Heart left ventricle (tissue), 16 donors: Measurements from ENCODE around the gene TMTC4. TPM values are rescaled to one million over a fixed set of nuclear protein-coding genes. Genes with fewer than 3 reads are reported as not detected.

ENCODE experiments used
- ATAC-seq, 4 donors: fragments of 200-7000 bp; cut with Tn5 transposase; one replicate each; pipeline ENCODE4 v1.9.1; 2020 to 2022; ENCODE audit warnings: moderate library complexity in 4 of 4, mild to moderate bottlenecking in 3 of 4, moderate number of reproducible peaks in 1 of 4
- DNase-seq, 5 donors: peaks; one replicate each; pipeline ENCODE4 v3.0.0-alpha.2; 2020
- H3K27ac ChIP-seq, 12 donors: fragments of 200-600 bp; sonication (generic) in 4 of 12; one replicate each; pipeline versions ENCODE4 v1.5.0 to v1.8.0; 2016 to 2022; ENCODE audit warnings: mild to moderate bottlenecking in 2 of 12
- H3K27me3 ChIP-seq, 9 donors: fragments of 200-600 bp; sonication (generic) in 2 of 9; one replicate each; pipeline versions ENCODE4 v1.5.1 to v1.8.0; 2016 to 2022; ENCODE audit warnings: mild to moderate bottlenecking in 3 of 9
- H3K36me3 ChIP-seq, 9 donors: fragments of 200-600 bp; sonication (generic) in 2 of 9; one replicate each; pipeline versions ENCODE4 v1.5.0 to v1.8.0; 2018 to 2022; ENCODE audit warnings: mild to moderate bottlenecking in 2 of 9
- H3K4me1 ChIP-seq, 12 donors: fragments of 200-600 bp; sonication (generic) in 4 of 12; one replicate each; pipeline versions ENCODE4 v1.5.0 to v1.8.0; 2016 to 2022; ENCODE audit warnings: mild to moderate bottlenecking in 3 of 12
- H3K4me3 ChIP-seq, 12 donors: fragments of 200-600 bp; sonication (generic) in 4 of 12; one replicate each; pipeline versions ENCODE4 v1.5.0 to v1.8.0; 2017 to 2022; ENCODE audit warnings: mild to moderate bottlenecking in 9 of 12, moderate library complexity in 4 of 12
- H3K9me3 ChIP-seq, 12 donors: fragments of 200-600 bp; sonication (generic) in 4 of 12; one replicate each; pipeline versions ENCODE4 v1.5.0 to v1.8.0; 2016 to 2022; ENCODE audit warnings: mild to moderate bottlenecking in 1 of 12
- POLR2A ChIP-seq, 2 donors: fragments of 450-650 bp; IDR thresholded peaks; one replicate each; pipeline ENCODE4 v1.6.1; 2017; ENCODE audit warnings: antibody characterized with exemption in 2 of 2, mild to moderate bottlenecking in 2 of 2, moderate library complexity in 2 of 2
- WGBS, 4 donors: extraction: QIAGEN DNeasy Blood & Tissue Kit in 2 of 4; methylation state at CpG; one replicate each; pipeline versions ENCODE4 v1.1.5 to v1.1.7; 2013 to 2018; 5-methylcytosine and 5-hydroxymethylcytosine counted together
- intact Hi-C, 10 donors: fragments of 100-400 bp; cut with DNase I; formaldehyde crosslinking; loops; one replicate each; pipeline versions ENCODE4 v1.11.1 to v1.14.2; 2022
- polyA plus RNA-seq, 2 donors: library from polyadenylated mRNA; stranded (reverse); fragments of 200-250 nt; gene quantifications; one replicate each; pipeline ENCODE4 v1.2.3, GENCODE V29; 2013
- total RNA-seq, 9 donors: library from RNA; depleted of rRNA in 2 of 9; stranded (reverse); fragments of >200 nt in 2 of 9; fragmentation: NEBNext Ultra II Directional in 3 of 9; extraction: Animal tissue kit (Norgen Biotek cat#: 25700) in 3 of 9; gene quantifications; one replicate each; pipeline versions ENCODE4 v1.1.0 to v1.2.4, GENCODE V29; 2016 to 2023
- TF ChIP-seq, protein P1 (sequence below), 12 donors: fragments of 200-600 bp; sonication (generic) in 4 of 12; IDR thresholded peaks; one replicate each; pipeline versions ENCODE4 v1.5.0 to v1.8.0; 2018 to 2022; ENCODE audit warnings: antibody characterized with exemption in 12 of 12, mild to moderate bottlenecking in 5 of 12
- donor health status: ischemic (EF 13 %, LVEDD 7.1; RV severe dilation, severe dysfunction).
- donor health status: healthy with polysubstance abuse.
- donor health status: DM: no; HTN: yes; CAD: no.
- donor health status: DM: no; HTN: no; CAD: no.
- donor health status: ischemic (EF 25% LVEDD 6.9; RV normal size, moderate dysfunction).
- donor health status: ischemic (EF 25% LVEDD 5.7; RV mildly dilated, moderate dysfunction).
- donor health status: healthy.
- donor health status: DM: yes; HTN: yes; CAD: no.
- donor health status: ischemic (EF 35%, LVEDD 5.7; RV mildly dilated, moderate dysfunction).
- donor health status: nonischemic (EF 11% LVEDD 7.7; RV severe dilation, severe dysfunction).
- donor health status: DM: yes; HTN: yes; CAD: no.
- donor health status: PGD.
- donor health status: ischemic (EF 29% LVEDD 5.4; RV normal size, mild dysfunction).
- donor health status: nonischemic (EF 23%, LVEDD 6.1; RV moderate dilation, normal function).

TMTC4 gene
- total and polyA plus RNA-seq, 11 donors = 2.4 to 10.3 (median 6.2) TPM

DNA sequence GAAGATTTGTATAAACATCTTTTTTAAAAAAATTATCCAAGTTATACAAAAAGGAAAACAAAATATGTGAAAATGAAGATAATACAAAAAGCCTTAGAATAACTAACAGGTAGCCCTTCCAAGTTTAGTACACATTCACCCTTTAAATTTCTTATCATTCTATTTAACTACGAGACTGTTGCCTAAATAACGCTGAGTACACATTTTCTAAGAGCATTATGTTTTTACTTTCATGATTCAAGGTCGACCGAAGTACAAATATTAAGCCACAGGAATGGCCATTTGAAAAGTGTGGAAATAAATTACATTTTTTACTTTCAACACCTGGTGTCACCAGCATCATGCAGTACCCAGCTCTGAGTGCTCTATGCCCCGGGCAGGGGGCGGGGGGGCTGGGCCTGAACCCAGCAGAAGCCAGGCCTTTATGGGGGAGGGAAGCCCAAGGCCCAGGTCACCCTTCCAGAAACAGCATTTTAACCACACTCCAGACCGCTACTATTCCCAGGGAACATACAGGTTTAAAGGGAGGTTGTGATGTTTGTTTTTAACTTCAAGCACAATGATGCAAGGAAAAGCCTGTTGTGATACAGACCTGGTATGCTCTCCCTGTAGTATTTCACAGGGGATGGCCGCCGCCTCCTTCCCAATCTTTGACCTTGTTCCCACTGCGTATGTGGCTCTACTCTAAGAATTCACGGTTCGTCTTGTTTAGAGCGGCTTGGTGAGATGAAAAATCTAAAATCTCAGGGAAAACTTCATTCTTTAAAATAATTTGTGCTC is 110.0 kb downstream of the TMTC4 start:
- WGBS, 4 donors = 83 to 86% (median 85%) methylated on average over 13 of the region's 13 CpGs
- ATAC-seq (no peak), DNase-seq (no peak)
- Histone ChIP-seq H3K27me3 (no peaks in the 10 kb centered on the region), H3K9me3 (peaks cover 0 to 10% (median 0%) of the 10 kb centered on the region in 12 donors), H3K27ac (no peak overlapping the region), H3K4me1 (no peaks in the 10 kb centered on the region), H3K4me3 (no peak overlapping the region), H3K36me3 (no peaks in the 10 kb centered on the region)
- intact Hi-C loops = no loop called here
- TF ChIP-seq, protein P1, sequence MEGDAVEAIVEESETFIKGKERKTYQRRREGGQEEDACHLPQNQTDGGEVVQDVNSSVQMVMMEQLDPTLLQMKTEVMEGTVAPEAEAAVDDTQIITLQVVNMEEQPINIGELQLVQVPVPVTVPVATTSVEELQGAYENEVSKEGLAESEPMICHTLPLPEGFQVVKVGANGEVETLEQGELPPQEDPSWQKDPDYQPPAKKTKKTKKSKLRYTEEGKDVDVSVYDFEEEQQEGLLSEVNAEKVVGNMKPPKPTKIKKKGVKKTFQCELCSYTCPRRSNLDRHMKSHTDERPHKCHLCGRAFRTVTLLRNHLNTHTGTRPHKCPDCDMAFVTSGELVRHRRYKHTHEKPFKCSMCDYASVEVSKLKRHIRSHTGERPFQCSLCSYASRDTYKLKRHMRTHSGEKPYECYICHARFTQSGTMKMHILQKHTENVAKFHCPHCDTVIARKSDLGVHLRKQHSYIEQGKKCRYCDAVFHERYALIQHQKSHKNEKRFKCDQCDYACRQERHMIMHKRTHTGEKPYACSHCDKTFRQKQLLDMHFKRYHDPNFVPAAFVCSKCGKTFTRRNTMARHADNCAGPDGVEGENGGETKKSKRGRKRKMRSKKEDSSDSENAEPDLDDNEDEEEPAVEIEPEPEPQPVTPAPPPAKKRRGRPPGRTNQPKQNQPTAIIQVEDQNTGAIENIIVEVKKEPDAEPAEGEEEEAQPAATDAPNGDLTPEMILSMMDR (IDR thresholded peaks at IDR 0.05) = no peak
- TF ChIP-seq POLR2A (IDR thresholded peaks at IDR 0.05) = no peak

DNA sequence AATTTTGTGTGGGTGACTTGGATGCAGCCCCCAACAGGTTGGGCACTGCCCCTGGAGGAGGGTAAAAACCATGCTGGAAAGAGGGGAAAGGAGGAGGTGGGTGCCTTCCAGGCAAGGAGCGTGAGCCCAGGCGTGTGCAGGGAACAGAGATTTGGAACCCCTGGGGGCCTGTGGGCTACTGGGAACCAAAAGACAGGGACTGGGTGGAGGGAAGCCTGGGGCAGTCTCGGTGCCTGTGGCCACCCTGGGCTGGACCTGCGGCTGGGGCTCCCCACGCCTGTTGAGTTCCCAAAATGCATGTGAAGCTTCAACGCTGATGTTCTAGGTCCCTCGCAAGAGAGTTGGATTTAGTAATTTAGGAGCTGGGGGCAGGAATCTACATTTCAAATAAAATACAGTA is 110.8 kb downstream of the TMTC4 start:
- TF ChIP-seq POLR2A (IDR thresholded peaks at IDR 0.05) = no peak
- TF ChIP-seq, protein P1 (IDR thresholded peaks at IDR 0.05) = no peak
- intact Hi-C loops = no loop called here
- Histone ChIP-seq H3K9me3 (peaks cover 0 to 10% (median 0%) of the 10 kb centered on the region in 12 donors), H3K4me1 (no peaks in the 10 kb centered on the region), H3K4me3 (no peak overlapping the region), H3K27me3 (no peaks in the 10 kb centered on the region), H3K36me3 (no peaks in the 10 kb centered on the region), H3K27ac (no peak overlapping the region)
- WGBS, 4 donors = 81 to 98% (median 90%) methylated on average over 7 of the region's 7 CpGs
- no peak for DNase-seq
- ATAC-seq = no peak

DNA sequence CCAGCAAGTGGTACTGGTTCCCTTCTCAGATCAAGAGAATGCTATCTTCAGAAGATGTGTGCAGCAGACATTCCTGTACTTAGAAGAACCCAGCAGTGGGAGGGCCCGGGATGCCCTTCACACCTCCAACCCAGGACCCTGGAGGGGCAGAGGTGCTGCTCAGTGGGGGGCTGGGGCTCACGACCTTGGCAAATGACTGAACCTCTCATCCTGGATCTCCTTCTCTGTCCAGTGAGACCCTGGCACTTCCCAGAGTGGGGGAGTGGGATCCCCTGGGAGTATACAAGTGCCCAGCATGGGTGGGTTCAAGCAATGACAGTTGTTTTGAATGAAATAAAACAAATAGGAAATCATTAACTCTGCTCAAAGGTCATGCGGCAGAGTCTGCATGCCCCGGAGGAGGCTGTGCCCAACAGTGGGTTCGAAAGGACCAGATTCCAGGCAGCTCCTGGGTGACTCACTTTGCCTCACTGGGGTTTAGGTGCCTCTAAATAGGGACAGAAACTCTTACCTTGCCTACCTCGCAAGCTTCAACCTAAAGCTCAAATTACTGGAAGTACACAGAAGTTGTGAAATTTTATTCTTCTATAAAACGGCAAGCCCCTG is 112.9 kb downstream of the TMTC4 start:
- DNase-seq (no peak), ATAC-seq (no peak)
- TF ChIP-seq POLR2A (IDR thresholded peaks at IDR 0.05) = no peak
- TF ChIP-seq, protein P1 (IDR thresholded peaks at IDR 0.05) = no peak
- intact Hi-C loops = no loop called here
- Histone ChIP-seq H3K4me1 (no peaks in the 10 kb centered on the region), H3K36me3 (no peaks in the 10 kb centered on the region), H3K4me3 (no peak overlapping the region), H3K27ac (no peak overlapping the region), H3K27me3 (no peaks in the 10 kb centered on the region), H3K9me3 (peaks cover 0 to 10% (median 0%) of the 10 kb centered on the region in 12 donors)
- WGBS, 4 donors = 54 to 69% (median 62%) methylated on average over 7 of the region's 7 CpGs

DNA sequence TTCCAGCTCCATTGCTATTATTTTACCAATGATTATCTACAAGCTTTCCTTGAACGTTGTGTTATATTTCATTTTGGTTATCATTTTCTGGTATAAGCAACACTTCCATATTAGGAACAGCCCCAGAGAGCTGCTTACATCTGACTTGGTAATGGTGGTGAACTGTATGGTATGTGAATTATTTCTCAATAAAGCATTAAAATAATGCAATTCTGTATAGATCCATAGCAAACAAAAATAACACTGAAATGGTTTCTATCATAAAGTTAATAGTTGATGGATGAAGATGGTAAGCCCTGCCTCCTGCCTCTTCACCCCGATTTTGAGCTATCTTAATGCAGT is 113.5 kb downstream of the TMTC4 start:
- H3K27ac ChIP-seq = no peak overlapping the region
- intact Hi-C loops = no loop called here
- ATAC-seq = no peak
- no peak overlapping the region for H3K4me3 ChIP-seq
- TF ChIP-seq, protein P1 (IDR thresholded peaks at IDR 0.05) = no peak
- no peak for TF ChIP-seq POLR2A (IDR thresholded peaks at IDR 0.05)
- peaks cover 0 to 6% (median 0%) of the 10 kb centered on the region in 12 donors for H3K9me3 ChIP-seq
- H3K4me1 ChIP-seq = no peaks in the 10 kb centered on the region
- no peaks in the 10 kb centered on the region for H3K27me3 ChIP-seq
- DNase-seq = no peak
- no peaks in the 10 kb centered on the region for H3K36me3 ChIP-seq
- WGBS, 4 donors = 75 to 82% (median 79%) methylated on average over 2 of the region's 2 CpGs
